ENCODE data around the gene RUFY2.

- TF ChIP-seq CTCF (IDR thresholded peaks at IDR 0.05) = no peak
- TF ChIP-seq POLR2A (IDR thresholded peaks at IDR 0.05) = no peak
Observed at GRCh38 chr10:68334672-68335467, 72.2 kb downstream of the RUFY2 start.
